ENCODE measurements around the gene TSPEAR. TPM values are rescaled to one million over a fixed set of nuclear protein-coding genes. Genes with fewer than 3 reads are reported as not detected.

TSPEAR gene
- total RNA-seq, 1 experiment from 2014 or later = 2.1 TPM

DNA sequence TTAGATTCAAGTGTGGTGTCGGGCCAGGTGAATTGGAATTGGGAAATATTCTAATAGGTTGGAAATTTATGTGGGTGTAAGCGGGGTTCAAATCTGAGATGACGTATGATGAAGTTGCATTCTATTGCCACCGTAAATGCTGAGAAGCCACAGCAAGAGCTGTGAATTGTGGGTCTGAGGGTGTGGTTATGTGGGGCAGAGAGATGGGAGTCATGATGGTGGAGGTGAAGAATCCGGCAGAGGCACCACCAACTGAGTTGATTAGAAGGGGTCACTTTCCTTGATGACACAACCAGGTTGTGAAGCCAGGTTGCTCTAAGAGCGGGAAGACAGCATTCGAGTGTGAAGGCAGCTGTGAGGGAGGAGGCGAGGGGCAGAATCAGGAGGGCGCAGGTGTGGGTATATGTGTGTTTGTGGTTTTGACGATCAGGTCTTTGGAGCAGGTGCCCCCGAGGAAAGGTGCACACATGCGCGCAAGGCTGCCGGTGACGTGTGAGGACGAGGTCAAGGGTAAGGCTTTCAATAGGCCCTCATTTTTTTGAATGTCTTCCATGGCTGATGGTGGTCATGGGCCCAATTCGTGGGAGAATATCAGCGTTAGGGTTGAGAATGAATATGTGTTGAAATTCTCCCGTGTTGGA is 237.3 kb downstream of the TSPEAR start (continued):
- TF ChIP-seq AFF4 (CRISPR knock-in tag; IDR thresholded peaks at IDR 0.05; ENCODE audit: borderline replicate concordance) = no peak

- POLR2A ChIA-PET = no interaction called here
- DNase-seq (ENCODE audit: low spot score) (no peak), ATAC-seq (no peak)
- H3K27me3 Mint-ChIP-seq (ENCODE audit: low read depth) = no peaks in the 10 kb centered on the region
- no peak overlapping the region for H3K27ac Mint-ChIP-seq
- H3K4me3 Mint-ChIP-seq = no peak overlapping the region
- no peaks in the 10 kb centered on the region for H3K9me3 Mint-ChIP-seq
- peaks cover 12% of the 10 kb centered on the region for H3K4me1 Mint-ChIP-seq
- CTCF ChIA-PET = no interaction called here
- no peaks in the 10 kb centered on the region for H3K36me3 Mint-ChIP-seq
- TF ChIP-seq NFATC4 (CRISPR knock-in tag; IDR thresholded peaks at IDR 0.05) (no peak), SMAD3 (CRISPR knock-in tag; IDR thresholded peaks at IDR 0.05; ENCODE audit: borderline replicate concordance) (no peak), ZNF138 (CRISPR knock-in tag; conservative IDR thresholded peaks at IDR 0.05) (no peak), E2F4 (CRISPR knock-in tag; IDR thresholded peaks at IDR 0.05; ENCODE audit: borderline replicate concordance, low read depth) (no peak), ZNF671 (CRISPR knock-in tag; IDR thresholded peaks at IDR 0.05) (no peak), ZNF423 (CRISPR knock-in tag; IDR thresholded peaks at IDR 0.05) (no peak), NR3C1 (CRISPR knock-in tag; conservative IDR thresholded peaks at IDR 0.05; ENCODE audit: low read depth) (no peak), MYBL2 (CRISPR knock-in tag; IDR thresholded peaks at IDR 0.05) (no peak), EMX1 (CRISPR knock-in tag; IDR thresholded peaks at IDR 0.05) (no peak), AFF4 (CRISPR knock-in tag; IDR thresholded peaks at IDR 0.05; ENCODE audit: borderline replicate concordance) (no peak), MLX (CRISPR knock-in tag; IDR thresholded peaks at IDR 0.05) (no peak), TEAD1 (CRISPR knock-in tag; IDR thresholded peaks at IDR 0.05) (no peak)
- TF ChIP-seq, protein P1, sequence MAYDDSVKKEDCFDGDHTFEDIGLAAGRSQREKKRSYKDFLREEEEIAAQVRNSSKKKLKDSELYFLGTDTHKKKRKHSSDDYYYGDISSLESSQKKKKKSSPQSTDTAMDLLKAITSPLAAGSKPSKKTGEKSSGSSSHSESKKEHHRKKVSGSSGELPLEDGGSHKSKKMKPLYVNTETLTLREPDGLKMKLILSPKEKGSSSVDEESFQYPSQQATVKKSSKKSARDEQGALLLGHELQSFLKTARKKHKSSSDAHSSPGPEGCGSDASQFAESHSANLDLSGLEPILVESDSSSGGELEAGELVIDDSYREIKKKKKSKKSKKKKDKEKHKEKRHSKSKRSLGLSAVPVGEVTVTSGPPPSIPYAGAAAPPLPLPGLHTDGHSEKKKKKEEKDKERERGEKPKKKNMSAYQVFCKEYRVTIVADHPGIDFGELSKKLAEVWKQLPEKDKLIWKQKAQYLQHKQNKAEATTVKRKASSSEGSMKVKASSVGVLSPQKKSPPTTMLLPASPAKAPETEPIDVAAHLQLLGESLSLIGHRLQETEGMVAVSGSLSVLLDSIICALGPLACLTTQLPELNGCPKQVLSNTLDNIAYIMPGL (CRISPR knock-in tag; IDR thresholded peaks at IDR 0.05) = no peak
- TF ChIP-seq, protein P2, sequence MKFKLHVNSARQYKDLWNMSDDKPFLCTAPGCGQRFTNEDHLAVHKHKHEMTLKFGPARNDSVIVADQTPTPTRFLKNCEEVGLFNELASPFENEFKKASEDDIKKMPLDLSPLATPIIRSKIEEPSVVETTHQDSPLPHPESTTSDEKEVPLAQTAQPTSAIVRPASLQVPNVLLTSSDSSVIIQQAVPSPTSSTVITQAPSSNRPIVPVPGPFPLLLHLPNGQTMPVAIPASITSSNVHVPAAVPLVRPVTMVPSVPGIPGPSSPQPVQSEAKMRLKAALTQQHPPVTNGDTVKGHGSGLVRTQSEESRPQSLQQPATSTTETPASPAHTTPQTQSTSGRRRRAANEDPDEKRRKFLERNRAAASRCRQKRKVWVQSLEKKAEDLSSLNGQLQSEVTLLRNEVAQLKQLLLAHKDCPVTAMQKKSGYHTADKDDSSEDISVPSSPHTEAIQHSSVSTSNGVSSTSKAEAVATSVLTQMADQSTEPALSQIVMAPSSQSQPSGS (CRISPR knock-in tag; IDR thresholded peaks at IDR 0.05; ENCODE audit: borderline replicate concordance, low read depth) = no peak
- TF ChIP-seq, protein P3, sequence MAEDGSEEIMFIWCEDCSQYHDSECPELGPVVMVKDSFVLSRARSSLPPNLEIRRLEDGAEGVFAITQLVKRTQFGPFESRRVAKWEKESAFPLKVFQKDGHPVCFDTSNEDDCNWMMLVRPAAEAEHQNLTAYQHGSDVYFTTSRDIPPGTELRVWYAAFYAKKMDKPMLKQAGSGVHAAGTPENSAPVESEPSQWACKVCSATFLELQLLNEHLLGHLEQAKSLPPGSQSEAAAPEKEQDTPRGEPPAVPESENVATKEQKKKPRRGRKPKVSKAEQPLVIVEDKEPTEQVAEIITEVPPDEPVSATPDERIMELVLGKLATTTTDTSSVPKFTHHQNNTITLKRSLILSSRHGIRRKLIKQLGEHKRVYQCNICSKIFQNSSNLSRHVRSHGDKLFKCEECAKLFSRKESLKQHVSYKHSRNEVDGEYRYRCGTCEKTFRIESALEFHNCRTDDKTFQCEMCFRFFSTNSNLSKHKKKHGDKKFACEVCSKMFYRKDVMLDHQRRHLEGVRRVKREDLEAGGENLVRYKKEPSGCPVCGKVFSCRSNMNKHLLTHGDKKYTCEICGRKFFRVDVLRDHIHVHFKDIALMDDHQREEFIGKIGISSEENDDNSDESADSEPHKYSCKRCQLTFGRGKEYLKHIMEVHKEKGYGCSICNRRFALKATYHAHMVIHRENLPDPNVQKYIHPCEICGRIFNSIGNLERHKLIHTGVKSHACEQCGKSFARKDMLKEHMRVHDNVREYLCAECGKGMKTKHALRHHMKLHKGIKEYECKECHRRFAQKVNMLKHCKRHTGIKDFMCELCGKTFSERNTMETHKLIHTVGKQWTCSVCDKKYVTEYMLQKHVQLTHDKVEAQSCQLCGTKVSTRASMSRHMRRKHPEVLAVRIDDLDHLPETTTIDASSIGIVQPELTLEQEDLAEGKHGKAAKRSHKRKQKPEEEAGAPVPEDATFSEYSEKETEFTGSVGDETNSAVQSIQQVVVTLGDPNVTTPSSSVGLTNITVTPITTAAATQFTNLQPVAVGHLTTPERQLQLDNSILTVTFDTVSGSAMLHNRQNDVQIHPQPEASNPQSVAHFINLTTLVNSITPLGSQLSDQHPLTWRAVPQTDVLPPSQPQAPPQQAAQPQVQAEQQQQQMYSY (CRISPR knock-in tag; IDR thresholded peaks at IDR 0.05) = no peak
- TF ChIP-seq, protein P4, sequence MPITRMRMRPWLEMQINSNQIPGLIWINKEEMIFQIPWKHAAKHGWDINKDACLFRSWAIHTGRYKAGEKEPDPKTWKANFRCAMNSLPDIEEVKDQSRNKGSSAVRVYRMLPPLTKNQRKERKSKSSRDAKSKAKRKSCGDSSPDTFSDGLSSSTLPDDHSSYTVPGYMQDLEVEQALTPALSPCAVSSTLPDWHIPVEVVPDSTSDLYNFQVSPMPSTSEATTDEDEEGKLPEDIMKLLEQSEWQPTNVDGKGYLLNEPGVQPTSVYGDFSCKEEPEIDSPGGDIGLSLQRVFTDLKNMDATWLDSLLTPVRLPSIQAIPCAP (CRISPR knock-in tag; IDR thresholded peaks at IDR 0.05) = no peak
Observed at GRCh38 chr21:44471996-44472395, 239.4 kb downstream of the TSPEAR start.
